H1 (cell line): ENCODE data around the gene ITGB5. TPM values are rescaled to one million over a fixed set of nuclear protein-coding genes. Genes with fewer than 3 reads are reported as not detected.
A peak's percentile ranks its signal among the peaks of the same experiment; 100 is the strongest.

Experiments used
- CTCF ChIA-PET: fragments of 300-600 bp; sonication (Branson Sonifier 250); formaldehyde crosslinking; loops from one replicate; lab custom pipeline; 2021; ENCODE audit not compliant: partially characterized antibody; lab: Charles Lee
- POLR2A ChIA-PET: fragments of 300-600 bp; sonication (Branson Sonifier 250); formaldehyde crosslinking; loops from one replicate; lab custom pipeline; 2021; ENCODE audit warnings: inconsistent platforms; ENCODE audit not compliant: partially characterized antibody; lab: Charles Lee
- DNase-seq, 2 experiments: peaks; one replicate each; pipeline versions ENCODE4 v3.0.0 to v3.0.0-alpha.2; 2010 to 2022; ENCODE audit warnings: low spot score in 2 of 2, low read depth in 1 of 2, mixed read lengths in 1 of 2
- FAIRE-seq: peaks from 2 replicates; lab custom pipeline; 2011; peaks lifted over from hg19 to GRCh38; lab: Jason Lieb, UNC
- H2AFZ ChIP-seq: 2 replicates; pipeline ENCODE4 v1.8.1; 2012; ENCODE audit warnings: low read length, inconsistent platforms
- H2AK5ac ChIP-seq: 2 replicates; pipeline ENCODE4 v1.6.1; 2013; ENCODE audit warnings: low read depth, low read length
- H2BK120ac ChIP-seq: replicated peaks from 2 replicates; pipeline ENCODE3; 2013; ENCODE audit warnings: low read depth, low read length, inconsistent platforms
- H2BK12ac ChIP-seq: 2 replicates; pipeline ENCODE4 v1.6.1; 2013; ENCODE audit warnings: low read depth, low read length
- H2BK15ac ChIP-seq: 2 replicates; pipeline ENCODE4 v1.6.1; 2013; ENCODE audit warnings: low read length
- H2BK20ac ChIP-seq: 2 replicates; pipeline ENCODE4 v1.6.1; 2013; ENCODE audit warnings: low read length
- H2BK5ac ChIP-seq: 2 replicates; pipeline ENCODE4 v1.6.1; 2013; ENCODE audit warnings: low read depth, low read length
- H3K14ac ChIP-seq: 2 replicates; pipeline ENCODE4 v1.6.1; 2013; ENCODE audit warnings: inconsistent platforms; ENCODE audit not compliant: insufficient read length
- H3K18ac ChIP-seq: 2 replicates; pipeline ENCODE4 v1.6.1; 2013; ENCODE audit warnings: low read length; ENCODE audit errors: extremely low read depth
- H3K23ac ChIP-seq: 2 replicates; pipeline ENCODE4 v1.6.1; 2013; ENCODE audit warnings: inconsistent platforms; ENCODE audit not compliant: insufficient read length
- H3K23me2 ChIP-seq: 2 replicates; pipeline ENCODE4 v1.6.1; 2013; ENCODE audit warnings: low read depth, low read length
- H3K27ac ChIP-seq: 2 replicates; pipeline ENCODE4 v1.6.1; 2011; ENCODE audit warnings: low read depth, low read length, inconsistent platforms
- H3K27me3 ChIP-seq, 4 experiments: replicated peaks in 1 of 4; 1 replicate in 1 of 4; 2 replicates in 3 of 4; pipeline versions ENCODE4 v1.6.1 to v1.8.1; 2011 to 2013; ENCODE audit warnings: low read length in 3 of 4, mild to moderate bottlenecking in 3 of 4, inconsistent platforms in 2 of 4, mixed read lengths in 2 of 4, moderate library complexity in 1 of 4; ENCODE audit not compliant: control insufficient read depth in 3 of 4, insufficient read depth in 3 of 4; ENCODE audit errors: extremely low read depth in 1 of 4
- H3K36me3 ChIP-seq, 4 experiments: 2 replicates each; pipeline versions ENCODE4 v1.6.1 to v1.8.1; 2011 to 2013; ENCODE audit warnings: mild to moderate bottlenecking in 4 of 4, low read length in 3 of 4, moderate library complexity in 2 of 4, control low read depth in 1 of 4, inconsistent platforms in 1 of 4; ENCODE audit not compliant: insufficient read depth in 4 of 4, control insufficient read depth in 2 of 4
- H3K4ac ChIP-seq: replicated peaks from 2 replicates; pipeline ENCODE3; 2013; ENCODE audit warnings: low read length, low read depth, mixed read lengths, inconsistent platforms; ENCODE audit not compliant: insufficient read length
- H3K4me1 ChIP-seq, 4 experiments: replicated peaks in 1 of 4; 1 replicate in 1 of 4; 2 replicates in 3 of 4; pipeline versions ENCODE4 v1.6.1 to v1.8.1; 2011 to 2013; ENCODE audit warnings: low read length in 3 of 4, inconsistent platforms in 2 of 4, mixed read lengths in 1 of 4; ENCODE audit not compliant: insufficient read depth in 4 of 4, control insufficient read depth in 3 of 4
- H3K4me2 ChIP-seq, 2 experiments: 2 replicates each; pipeline versions ENCODE4 v1.6.1 to v1.8.1; 2011 to 2013; ENCODE audit warnings: low read depth in 2 of 2, low read length in 2 of 2, control low read depth in 1 of 2, inconsistent platforms in 1 of 2, mild to moderate bottlenecking in 1 of 2; ENCODE audit not compliant: insufficient read depth in 1 of 2
- H3K4me3 ChIP-seq, 4 experiments: fragments of 200-600, 300-600 bp in 1 of 4; sonication (generic), shearing (Covaris generic), sonication (Bioruptor Twin) in 1 of 4; 2 replicates each; pipeline versions ENCODE4 v1.5.1 to v1.8.1; 2011 to 2016; ENCODE audit warnings: low read length in 4 of 4, low read depth in 3 of 4, control low read depth in 2 of 4, inconsistent platforms in 2 of 4, mild to moderate bottlenecking in 2 of 4, mixed read lengths in 1 of 4, moderate library complexity in 1 of 4; ENCODE audit not compliant: insufficient read depth in 2 of 4; ENCODE audit errors: extremely low read depth in 1 of 4
- H3K56ac ChIP-seq: replicated peaks from 2 replicates; pipeline ENCODE3; 2013; ENCODE audit warnings: low read depth, mild to moderate bottlenecking, mixed read lengths, low read length, inconsistent platforms; ENCODE audit not compliant: insufficient read length
- H3K79me1 ChIP-seq: 2 replicates; pipeline ENCODE4 v1.6.1; 2013; ENCODE audit warnings: low read depth, low read length, control low read depth
- H3K79me2 ChIP-seq, 2 experiments: 2 replicates each; pipeline versions ENCODE4 v1.6.1 to v1.8.1; 2012 to 2013; ENCODE audit warnings: low read length in 2 of 2, mild to moderate bottlenecking in 2 of 2, inconsistent platforms in 1 of 2; ENCODE audit not compliant: insufficient read depth in 2 of 2, control insufficient read depth in 1 of 2
- H3K9ac ChIP-seq, 4 experiments: replicated peaks in 1 of 4; 1 replicate in 1 of 4; 2 replicates in 3 of 4; pipeline versions ENCODE4 v1.6.1 to v1.8.1; 2011 to 2013; ENCODE audit warnings: low read depth in 3 of 4, low read length in 3 of 4, control low read depth in 2 of 4, mild to moderate bottlenecking in 2 of 4, moderate library complexity in 2 of 4, inconsistent platforms in 1 of 4; ENCODE audit errors: extremely low read depth in 1 of 4
- H3K9me3 ChIP-seq, 2 experiments: 2 replicates each; pipeline versions ENCODE4 v1.6.1 to v1.8.1; 2012 to 2013; ENCODE audit warnings: mild to moderate bottlenecking in 2 of 2, moderate library complexity in 2 of 2, control low read depth in 1 of 2, inconsistent platforms in 1 of 2, low read depth in 1 of 2, low read length in 1 of 2, mixed read lengths in 1 of 2; ENCODE audit not compliant: insufficient read depth in 2 of 2
- H4K20me1 ChIP-seq, 2 experiments: replicated peaks in 1 of 2; 2 replicates each; pipeline versions ENCODE3 to v1.8.1; 2011 to 2013; ENCODE audit warnings: inconsistent platforms in 2 of 2, low read length in 2 of 2, mild to moderate bottlenecking in 1 of 2; ENCODE audit not compliant: insufficient read depth in 2 of 2, control insufficient read depth in 1 of 2
- H4K5ac ChIP-seq: 2 replicates; pipeline ENCODE4 v1.6.1; 2013; ENCODE audit warnings: low read length, low read depth, mixed read lengths, inconsistent platforms; ENCODE audit not compliant: insufficient read length
- H4K8ac ChIP-seq: 2 replicates; pipeline ENCODE4 v1.8.0; 2013; ENCODE audit warnings: mild to moderate bottlenecking, moderate library complexity, low read length, inconsistent platforms; ENCODE audit not compliant: insufficient read depth; ENCODE audit errors: extremely low read depth
- H4K91ac ChIP-seq: replicated peaks from 2 replicates; pipeline ENCODE3; 2013; ENCODE audit warnings: low read length, mixed read lengths, inconsistent platforms; ENCODE audit not compliant: insufficient read length
- CREB1 ChIP-seq: IDR thresholded peaks from 2 replicates; pipeline ENCODE4 v1.6.1; 2012; ENCODE audit warnings: inconsistent platforms
- FOSL1 ChIP-seq: IDR thresholded peaks from 2 replicates; pipeline ENCODE4 v1.6.1; 2011; ENCODE audit warnings: mild to moderate bottlenecking, low read depth, low read length, moderate library complexity; ENCODE audit not compliant: insufficient read depth
- KDM1A ChIP-seq: fragments of 200-600, 300-600 bp; sonication (generic); IDR thresholded peaks from 2 replicates; pipeline ENCODE4 v1.7.1; 2016; ENCODE audit warnings: mild to moderate bottlenecking, low read length, borderline replicate concordance
- KDM5A ChIP-seq: fragments of 200-600 bp; IDR thresholded peaks from 2 replicates; pipeline ENCODE4 v1.7.1; 2012; ENCODE audit warnings: mild to moderate bottlenecking, low read length, inconsistent platforms, mixed read lengths
- MAFK ChIP-seq: IDR thresholded peaks from 2 replicates; pipeline ENCODE4 v1.6.1; 2012; ENCODE audit warnings: low read depth, mild to moderate bottlenecking, improper control_type of control experiment, low read length
- RBBP5 ChIP-seq: IDR thresholded peaks from 2 replicates; pipeline ENCODE4 v1.7.1; 2012; ENCODE audit warnings: low read depth, mild to moderate bottlenecking, inconsistent platforms, low read length, moderate library complexity, borderline replicate concordance
- SAP30 ChIP-seq: fragments of 300-600 bp; sonication (generic); IDR thresholded peaks from 2 replicates; pipeline ENCODE4 v1.7.1; 2012; ENCODE audit warnings: low read length, moderate library complexity, mild to moderate bottlenecking, inconsistent platforms; ENCODE audit not compliant: insufficient read depth, insufficient replicate concordance
- SP1 ChIP-seq: IDR thresholded peaks from 2 replicates; pipeline ENCODE4 v1.6.1; 2011; ENCODE audit warnings: low read depth, low read length
- ZNF274 ChIP-seq: IDR thresholded peaks from 2 replicates; pipeline ENCODE4 v1.7.0; 2012; ENCODE audit warnings: low read length, borderline replicate concordance; ENCODE audit errors: extremely low read depth
- WGBS, 2 experiments: shearing (Covaris generic) in 1 of 2; methylation state at CpG; one replicate each; pipeline versions ENCODE4 v1.1.6 to v1.1.7; 2013 to 2015; ENCODE audit warnings: low lambda C conversion rate in 2 of 2, mixed read lengths in 2 of 2, inconsistent platforms in 1 of 2, low coverage in 1 of 2, missing lambda C conversion rate in 1 of 2; ENCODE audit not compliant: insufficient replicate concordance in 2 of 2, insufficient coverage in 1 of 2, insufficient read length in 1 of 2; ENCODE audit errors: extremely low coverage in 1 of 2, missing lambda C conversion rate in 1 of 2; 5-methylcytosine and 5-hydroxymethylcytosine counted together
- polyA plus RNA-seq, 7 experiments: library from polyadenylated mRNA; depleted of rRNA in 3 of 7; stranded (reverse) in 5 of 7; unstranded in 2 of 7; fragments of >200 nt in 5 of 7; fragments of 200-250 nt in 2 of 7; gene quantifications; 1 replicate in 5 of 7; 2 replicates in 1 of 7; 4 replicates in 1 of 7; pipeline versions ENCODE4 v1.2.1 to v1.2.3, GENCODE V29; 2011 to 2013; ENCODE audit warnings: missing spikeins in 2 of 7, mixed read lengths in 2 of 7
- total RNA-seq: library from RNA; stranded (reverse); fragmentation: NEBNext Ultra II Directional; extraction: Animal tissue kit (Norgen Biotek cat#: 25700); gene quantifications from 2 replicates; pipeline ENCODE4 v1.2.1, GENCODE V29; 2021

Gene ITGB5
- total and polyA plus RNA-seq, 2 of the 8 experiments (the other 6 are each of a cell fraction or from before 2014, with no cell fraction given), result 101 to 268 TPM

DNA sequence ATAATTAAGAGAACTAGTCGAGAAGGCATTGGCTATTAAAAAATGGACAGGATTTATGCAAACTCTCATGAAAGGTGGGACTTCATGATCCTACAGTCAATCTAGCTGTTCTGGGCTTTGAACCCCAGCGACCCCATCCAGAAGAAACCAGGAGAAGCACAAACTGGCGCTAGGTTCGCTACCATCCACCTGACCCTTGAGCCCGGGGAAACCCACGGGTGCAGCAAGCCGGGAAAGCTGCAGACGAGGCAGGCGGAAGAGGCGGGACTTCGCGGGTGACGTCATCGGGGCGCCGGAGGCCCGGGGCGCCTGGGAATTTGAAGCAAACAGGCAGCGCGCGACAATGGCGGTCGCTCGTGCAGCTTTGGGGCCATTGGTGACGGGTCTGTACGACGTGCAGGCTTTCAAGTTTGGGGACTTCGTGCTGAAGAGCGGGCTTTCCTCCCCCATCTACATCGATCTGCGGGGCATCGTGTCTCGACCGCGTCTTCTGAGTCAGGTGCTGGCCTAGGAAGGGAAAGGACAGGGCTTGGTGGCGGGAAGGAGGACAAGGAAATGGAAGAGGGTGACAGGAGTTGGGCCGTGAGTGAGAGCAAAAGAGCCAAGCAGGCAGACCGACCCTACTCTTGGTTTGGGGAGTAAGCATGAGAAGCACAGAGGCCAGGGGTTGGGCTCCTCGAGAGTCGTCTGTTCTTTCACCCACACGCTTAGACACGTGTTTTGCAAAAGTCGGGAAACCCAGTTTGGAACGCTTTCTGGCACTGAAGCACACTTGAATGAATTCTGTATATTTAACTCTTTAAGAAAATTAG lies 156.8 kb downstream of the ITGB5 start, which contains the start of gene UMPS:
UMPS (plus strand) TSS at position 324 of the 812 bp plus-strand sequence; CDS start at position 344, 20 bp downstream.
- Histone ChIP-seq H3K9me3 (no peaks in the 10 kb centered on the region), H3K36me3 (peaks cover 0 to 8% (median 0%) of the 10 kb centered on the region in 4 experiments; a peak in 5 of 8 replicates), H2BK15ac (peak within 1 kb of the TSS; percentile 36; the same call in 1 of the 2 replicates), H2AK5ac (peak within 1 kb of the TSS; percentile 89), H2BK12ac (0 out of 2 replicates have a peak within 1 kb of the TSS, but pooled peaks have one; percentile 63), H4K5ac (peak within 1 kb of the TSS; percentile 96), H3K79me2 (peaks cover 15 to 47% of the 10 kb centered on the region in 2 experiments), H4K8ac (peak within 1 kb of the TSS; percentile 99; the same call in 1 of the 2 replicates), H3K27me3 (no peaks in the 10 kb centered on the region; a peak in 2 of 7 replicates), H2AFZ (peak within 1 kb of the TSS; percentile 97), H3K23ac (no peak within 1 kb of the TSS), H3K79me1 (no peaks in the 10 kb centered on the region; the same call in 1 of the 2 replicates), H2BK120ac (no peak within 1 kb of the TSS), H3K4me1 (peaks cover 0 to 5% (median 0%) of the 10 kb centered on the region in 4 experiments; a peak in 1 of 7 replicates), H3K18ac (peak within 1 kb of the TSS; percentile 98), H2BK5ac (peak within 1 kb of the TSS; percentile 90), H3K4ac (peak within 1 kb of the TSS; percentile 41), H3K23me2 (peaks cover 6% of the 10 kb centered on the region), H3K56ac (peak within 1 kb of the TSS; percentile 80), H3K14ac (no peak within 1 kb of the TSS), H3K9ac (peak within 1 kb of the TSS; percentile 93 to 99 (median 98)), H4K91ac (peak within 1 kb of the TSS; percentile 79), H2BK20ac (no peak within 1 kb of the TSS), H4K20me1 (peaks cover 2 to 3% of the 10 kb centered on the region in 2 experiments), H3K4me2 (peak within 1 kb of the TSS; percentile 81 to 85), H3K4me3 (peak within 1 kb of the TSS; percentile 89 to 100 (median 95)), H3K27ac (peak within 1 kb of the TSS; percentile 95)
- CTCF ChIA-PET, result interaction anchor here (0.8 to 1.8 kb wide), 6 partner anchors 13 to 170 kb away, joined by 3 to 7 read pairs (median 3); no protein-coding TSS in a partner anchor
- WGBS, 2 experiments, result 1% methylated on average over 44 of the region's 44 CpGs; no CpG with 5 or more reads in 1 of the 2 experiments
- FAIRE-seq (peak; percentile 13), DNase-seq (peak in 1 of 2 experiments; percentile 90)
- POLR2A ChIA-PET, result interaction anchor here (0.7 to 5.5 kb wide), 12 partner anchors 10 to 167 kb away, joined by 3 to 50 read pairs (median 3); partner anchors contain the start of gene ITGB5
- TF ChIP-seq CREB1, result peak; percentile 97
- TF ChIP-seq MAFK, result no peak
- TF ChIP-seq KDM1A, result no peak
- TF ChIP-seq SAP30, result peak; percentile 84
- peak; percentile 92 for TF ChIP-seq KDM5A
- peak; percentile 63; the same call in 1 of the 2 replicates for TF ChIP-seq SP1
- TF ChIP-seq FOSL1, result no peak
- TF ChIP-seq RBBP5, result peak; percentile 81
- TF ChIP-seq ZNF274, result no peak
